ENCODE measurements around the gene ANO6.
"Not testable (repeated sequence)": the region's sequence is repeated elsewhere in the genome, so short reads cannot be mapped to it uniquely, and the experiment has no call there.

Gene ANO6

GRCh38 chr12:45342848-45343247 is 127.0 kb downstream of the ANO6 start:
- no peak for DNase-seq (ENCODE audit: low read depth in 2 of 2)

- DNase-seq (ENCODE audit: low read depth in 2 of 2), result no peak
Observed at GRCh38 chr12:45343269-45344051, 127.6 kb downstream of the ANO6 start.

- DNase-seq (ENCODE audit: low read depth in 2 of 2), result no peak
Observed at GRCh38 chr12:45348311-45348710, 132.4 kb downstream of the ANO6 start.

GRCh38 chr12:45348986-45349385 is 133.1 kb downstream of the ANO6 start:
- DNase-seq (ENCODE audit: low read depth in 2 of 2), result no peak

GRCh38 chr12:45349916-45350315 is 134.0 kb downstream of the ANO6 start:
- DNase-seq (ENCODE audit: low read depth in 2 of 2), result no peak

- no peak for DNase-seq (ENCODE audit: low read depth in 2 of 2)
Observed at GRCh38 chr12:45350861-45351260, 135.0 kb downstream of the ANO6 start.

GRCh38 chr12:45351921-45352670 is 136.2 kb downstream of the ANO6 start:
- DNase-seq (ENCODE audit: low read depth in 2 of 2), result no peak

- no peak for DNase-seq (ENCODE audit: low read depth in 2 of 2)
Observed at GRCh38 chr12:45353944-45354343, 138.0 kb downstream of the ANO6 start.

- no peak for DNase-seq (ENCODE audit: low read depth in 2 of 2)
Observed at GRCh38 chr12:45354399-45354798, 138.5 kb downstream of the ANO6 start.

- DNase-seq (ENCODE audit: low read depth in 2 of 2), result no peak
Observed at GRCh38 chr12:45355730-45356129, 139.8 kb downstream of the ANO6 start.

GRCh38 chr12:45356822-45357538 is 141.1 kb downstream of the ANO6 start:
- no peak for DNase-seq (ENCODE audit: low read depth in 2 of 2)

- DNase-seq (ENCODE audit: low read depth in 2 of 2), result no peak
Observed at GRCh38 chr12:45357539-45358417, 141.9 kb downstream of the ANO6 start.

- no peak for DNase-seq (ENCODE audit: low read depth in 2 of 2)
Observed at GRCh38 chr12:45362291-45362690, 146.4 kb downstream of the ANO6 start.

- DNase-seq (ENCODE audit: low read depth in 2 of 2), result no peak
Observed at GRCh38 chr12:45363903-45364302, 148.0 kb downstream of the ANO6 start.

GRCh38 chr12:45368841-45369489 is 153.1 kb downstream of the ANO6 start:
- DNase-seq (ENCODE audit: low read depth in 2 of 2), result no peak

- no peak for DNase-seq (ENCODE audit: low read depth in 2 of 2)
Observed at GRCh38 chr12:45377815-45378214, 161.9 kb downstream of the ANO6 start.

- no peak for DNase-seq (ENCODE audit: low read depth in 2 of 2)
Observed at GRCh38 chr12:45379261-45379660, 163.4 kb downstream of the ANO6 start.

- DNase-seq (ENCODE audit: low read depth in 2 of 2), result no peak
Observed at GRCh38 chr12:45381351-45381750, 165.5 kb downstream of the ANO6 start.

GRCh38 chr12:45388545-45388944 is 172.7 kb downstream of the ANO6 start:
- DNase-seq (ENCODE audit: low read depth in 2 of 2), result no peak

- no peak for DNase-seq (ENCODE audit: low read depth in 2 of 2)
Observed at GRCh38 chr12:45389426-45389825, 173.5 kb downstream of the ANO6 start.

- not testable (repeated sequence) for DNase-seq (ENCODE audit: low read depth in 2 of 2)
Observed at GRCh38 chr12:45397499-45397898, 181.6 kb downstream of the ANO6 start.
